HepG2 (cell line): ENCODE data around the gene CLDN20. TPM values are rescaled to one million over a fixed set of nuclear protein-coding genes. Genes with fewer than 3 reads are reported as not detected.
A peak's percentile ranks its signal among the peaks of the same experiment; 100 is the strongest.

Experiments used
- ADNP ChIP-seq: sonication (generic); formaldehyde crosslinking; IDR thresholded peaks from 2 replicates; pipeline ENCODE4 v1.4.0; 2020; ENCODE audit warnings: missing genetic modification reagents
- ATF6 ChIP-seq: sonication (generic); formaldehyde crosslinking; conservative IDR thresholded peaks from 2 replicates; pipeline ENCODE4 v1.4.0; 2020; ENCODE audit warnings: missing genetic modification reagents
- CTCF ChIP-seq: sonication (generic); formaldehyde crosslinking; IDR thresholded peaks from 2 replicates; pipeline ENCODE4 v1.5.0; 2020; ENCODE audit warnings: mild to moderate bottlenecking, missing genetic modification reagents, moderate library complexity
- E2F1 ChIP-seq: sonication (generic); formaldehyde crosslinking; IDR thresholded peaks from 2 replicates; pipeline ENCODE4 v1.5.0; 2020; ENCODE audit warnings: missing genetic modification reagents
- FOSL2 ChIP-seq: sonication (generic); formaldehyde crosslinking; IDR thresholded peaks from 2 replicates; pipeline ENCODE4 v1.4.0; 2020; ENCODE audit warnings: missing genetic modification reagents
- HIVEP1 ChIP-seq: sonication (generic); formaldehyde crosslinking; IDR thresholded peaks from 2 replicates; pipeline ENCODE4 v1.4.0; 2020; ENCODE audit warnings: mild to moderate bottlenecking, missing genetic modification reagents
- ISX ChIP-seq: sonication (generic); formaldehyde crosslinking; conservative IDR thresholded peaks from 2 replicates; pipeline ENCODE4 v1.5.0; 2020; ENCODE audit warnings: missing genetic modification reagents
- MED8 ChIP-seq: sonication (generic); formaldehyde crosslinking; IDR thresholded peaks from 2 replicates; pipeline ENCODE4 v1.8.1; 2023; ENCODE audit warnings: mild to moderate bottlenecking, missing genetic modification reagents; ENCODE audit not compliant: insufficient replicate concordance
- MYNN ChIP-seq: sonication (generic); formaldehyde crosslinking; IDR thresholded peaks from 2 replicates; pipeline ENCODE4 v1.4.0; 2020; ENCODE audit warnings: mild to moderate bottlenecking, low read depth, missing genetic modification reagents
- SSRP1 ChIP-seq: IDR thresholded peaks from 2 replicates; pipeline ENCODE4 v1.6.1; 2016; ENCODE audit warnings: control low read depth
- USF2 ChIP-seq, 2 experiments: sonication (generic) in 1 of 2; formaldehyde crosslinking in 1 of 2; IDR thresholded peaks; 2 replicates each; pipeline versions ENCODE4 v1.5.1 to v1.6.1; 2011 to 2020; ENCODE audit warnings: borderline replicate concordance in 1 of 2, low read depth in 1 of 2, low read length in 1 of 2, mild to moderate bottlenecking in 1 of 2, missing genetic modification reagents in 1 of 2, moderate library complexity in 1 of 2
- ZNF124 ChIP-seq: sonication (generic); formaldehyde crosslinking; IDR thresholded peaks from 2 replicates; pipeline ENCODE4 v1.4.0; 2020; ENCODE audit warnings: missing genetic modification reagents
- ZNF180 ChIP-seq: sonication (generic); formaldehyde crosslinking; IDR thresholded peaks from 2 replicates; pipeline ENCODE4 v1.4.0; 2020; ENCODE audit warnings: low read depth, missing genetic modification reagents, borderline replicate concordance
- ZNF660 ChIP-seq: sonication (generic); formaldehyde crosslinking; IDR thresholded peaks from 2 replicates; pipeline ENCODE4 v1.5.1; 2020; ENCODE audit warnings: mild to moderate bottlenecking, low read depth, missing genetic modification reagents, borderline replicate concordance
- ZNF704 ChIP-seq: sonication (generic); formaldehyde crosslinking; IDR thresholded peaks from 2 replicates; pipeline ENCODE4 v1.8.1; 2023; ENCODE audit warnings: mild to moderate bottlenecking, inconsistent platforms, moderate library complexity, missing genetic modification reagents, borderline replicate concordance
- polyA plus RNA-seq, 8 experiments: library from polyadenylated mRNA; depleted of rRNA in 3 of 8; stranded (reverse) in 7 of 8; unstranded in 1 of 8; fragments of >200 nt; fragmentation: Illumina TruSeq in 4 of 8; extraction: Trizol in 4 of 8; gene quantifications; 2 replicates each; pipeline versions ENCODE4 v1.2.1 to v1.2.3, GENCODE V29; 2011 to 2016; ENCODE audit warnings: low read depth in 4 of 8, missing spikeins in 1 of 8, mixed read lengths in 1 of 8; ENCODE audit not compliant: insufficient read depth in 1 of 8
- total RNA-seq, 5 experiments: library from RNA; depleted of rRNA; stranded (reverse); fragments of >200 nt; fragmentation: Illumina TruSeq; extraction: Trizol; gene quantifications; 2 replicates each; pipeline ENCODE4 v1.2.3, GENCODE V29; 2016; ENCODE audit warnings: low read depth in 1 of 5

The CLDN20 gene
- total and polyA plus RNA-seq, 2 of the 13 experiments (the other 11 are each of a cell fraction or from before 2014, with no cell fraction given) = not detected

GRCh38 chr6:155314773-155315515, 51.1 kb downstream of the CLDN20 start (continued):
- no peak; the same call in 1 of the 2 replicates for TF ChIP-seq ZNF704 (CRISPR knock-in tag)
- TF ChIP-seq MYNN (CRISPR knock-in tag) = no peak
- TF ChIP-seq ZNF660 = no peak
- no peak; the same call in 1 of the 2 replicates for TF ChIP-seq ISX (CRISPR knock-in tag)
- TF ChIP-seq HIVEP1 = no peak
- 0 out of 2 replicates have a peak, but pooled peaks have one; percentile 69 for TF ChIP-seq ADNP (CRISPR knock-in tag)
- TF ChIP-seq FOSL2 (CRISPR knock-in tag) = peak; percentile 61
- 0 out of 2 replicates have a peak, but pooled peaks have one; percentile 2 for TF ChIP-seq CTCF (CRISPR knock-in tag)
- TF ChIP-seq USF2 (IDR thresholded peaks at IDR 0.05; ENCODE audit: low read depth, low read length) = peak; percentile 92
- TF ChIP-seq USF2 (CRISPR knock-in tag; IDR thresholded peaks at IDR 0.05; ENCODE audit: borderline replicate concordance) = peak; percentile 93
- TF ChIP-seq ZNF180 (CRISPR knock-in tag) = no peak
- TF ChIP-seq ATF6 (CRISPR knock-in tag) = peak; percentile 92; the same call in 1 of the 2 replicates
- TF ChIP-seq ZNF124 (CRISPR knock-in tag) = peak; percentile 89
- TF ChIP-seq SSRP1 (CRISPR knock-in tag) = no peak; the same call in 1 of the 2 replicates
- TF ChIP-seq E2F1 (CRISPR knock-in tag) = no peak
- peak; percentile 76 for TF ChIP-seq MED8 (CRISPR knock-in tag)
